AG04450 (cell line): Measurements from ENCODE around the gene SNX13. TPM values are rescaled to one million over a fixed set of nuclear protein-coding genes. Genes with fewer than 3 reads are reported as not detected.

Experiments used
- CTCF ChIA-PET: fragments of 300-600, 350-600 bp; formaldehyde crosslinking; extraction: SDS; loops from one replicate; lab custom pipeline; 2022; ENCODE audit warnings: antibody characterized with exemption, inconsistent platforms; lab: Charles Lee
- POLR2A ChIA-PET: fragments of 350-600 bp; formaldehyde crosslinking; extraction: SDS; loops from one replicate; lab custom pipeline; 2021; ENCODE audit warnings: antibody characterized with exemption, inconsistent platforms; lab: Yijun Ruan, JAX
- DNase-seq: peaks from one replicate; pipeline ENCODE4 v3.0.0-alpha.2; 2011; ENCODE audit warnings: low read depth, low spot score
- H3K27ac ChIP-seq: one replicate; pipeline ENCODE4 v1.5.1; 2012; ENCODE audit warnings: low read depth, low read length, control low read depth
- H3K27me3 ChIP-seq: one replicate; pipeline ENCODE4 v1.6.0; 2012; ENCODE audit warnings: low read length; ENCODE audit not compliant: control insufficient read depth, insufficient read depth
- H3K4me3 ChIP-seq: 2 replicates; pipeline ENCODE4 v1.5.1; 2011; ENCODE audit warnings: mild to moderate bottlenecking, low read depth, low read length, control low read depth
- H3K9me3 ChIP-seq: 2 replicates; pipeline ENCODE4 v1.5.1; 2012; ENCODE audit warnings: low read length; ENCODE audit not compliant: control insufficient read depth, insufficient read depth
- polyA plus RNA-seq: library from polyadenylated mRNA; depleted of rRNA; stranded (reverse); fragments of >200 nt; gene quantifications from 2 replicates; pipeline ENCODE4 v1.2.3, GENCODE V29; 2011
- TF ChIP-seq, protein P1 (sequence below): IDR thresholded peaks from 2 replicates; pipeline ENCODE4 v1.5.1; 2011; ENCODE audit warnings: low read depth, low read length, control low read depth, inconsistent platforms

The SNX13 gene
- polyA plus RNA-seq, 1 experiment: 28.3 TPM

DNA sequence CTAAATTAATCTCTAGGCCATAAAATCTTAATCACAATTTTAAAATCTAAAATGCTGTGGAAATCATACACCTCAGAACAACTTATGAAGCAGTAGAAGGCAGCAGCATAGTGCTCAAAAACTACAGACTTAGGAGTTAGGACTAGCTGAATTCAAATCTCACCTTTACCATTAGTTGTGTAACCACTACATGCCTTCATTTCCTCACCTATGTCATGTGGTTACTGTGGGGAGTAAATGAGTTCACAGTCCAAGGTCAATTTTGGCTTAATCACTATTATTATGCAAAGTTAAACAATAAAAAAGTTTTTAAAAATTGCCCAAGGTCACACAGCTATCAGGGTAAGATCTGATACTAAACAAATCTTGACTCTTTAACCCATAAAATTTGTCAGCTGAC lies 37.0 kb downstream of the SNX13 start:
- Histone ChIP-seq H3K9me3 (no peaks in the 10 kb centered on the region), H3K27ac (no peak overlapping the region), H3K27me3 (no peaks in the 10 kb centered on the region), H3K4me3 (no peak overlapping the region)
- ChIA-PET CTCF (no interaction called here), POLR2A (no interaction called here)
- TF ChIP-seq, protein P1, sequence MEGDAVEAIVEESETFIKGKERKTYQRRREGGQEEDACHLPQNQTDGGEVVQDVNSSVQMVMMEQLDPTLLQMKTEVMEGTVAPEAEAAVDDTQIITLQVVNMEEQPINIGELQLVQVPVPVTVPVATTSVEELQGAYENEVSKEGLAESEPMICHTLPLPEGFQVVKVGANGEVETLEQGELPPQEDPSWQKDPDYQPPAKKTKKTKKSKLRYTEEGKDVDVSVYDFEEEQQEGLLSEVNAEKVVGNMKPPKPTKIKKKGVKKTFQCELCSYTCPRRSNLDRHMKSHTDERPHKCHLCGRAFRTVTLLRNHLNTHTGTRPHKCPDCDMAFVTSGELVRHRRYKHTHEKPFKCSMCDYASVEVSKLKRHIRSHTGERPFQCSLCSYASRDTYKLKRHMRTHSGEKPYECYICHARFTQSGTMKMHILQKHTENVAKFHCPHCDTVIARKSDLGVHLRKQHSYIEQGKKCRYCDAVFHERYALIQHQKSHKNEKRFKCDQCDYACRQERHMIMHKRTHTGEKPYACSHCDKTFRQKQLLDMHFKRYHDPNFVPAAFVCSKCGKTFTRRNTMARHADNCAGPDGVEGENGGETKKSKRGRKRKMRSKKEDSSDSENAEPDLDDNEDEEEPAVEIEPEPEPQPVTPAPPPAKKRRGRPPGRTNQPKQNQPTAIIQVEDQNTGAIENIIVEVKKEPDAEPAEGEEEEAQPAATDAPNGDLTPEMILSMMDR: no peak
- DNase-seq: no peak

DNA sequence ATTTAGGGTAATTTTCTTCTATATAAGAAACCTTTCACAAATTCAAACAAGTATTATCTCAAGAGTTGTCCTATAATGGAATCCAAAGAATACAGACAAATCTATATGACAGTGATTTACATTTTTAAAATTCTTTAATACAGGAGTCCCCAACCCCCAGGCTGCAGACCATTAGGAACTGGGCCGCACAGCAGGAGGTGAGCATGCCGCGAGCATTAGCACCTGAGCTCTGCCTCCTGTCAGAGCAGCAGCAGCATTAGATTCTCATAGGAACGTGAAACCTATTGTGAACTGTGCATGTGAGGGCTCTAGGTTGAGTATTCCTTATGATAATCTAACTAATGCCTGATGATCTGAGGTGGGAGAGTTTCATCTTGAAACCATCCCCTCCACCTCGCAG lies 37.7 kb downstream of the SNX13 start:
- no peaks in the 10 kb centered on the region for H3K27me3 ChIP-seq
- POLR2A ChIA-PET: no interaction called here
- no peak overlapping the region for H3K27ac ChIP-seq
- no peak overlapping the region for H3K4me3 ChIP-seq
- CTCF ChIA-PET: no interaction called here
- DNase-seq: no peak
- TF ChIP-seq, protein P1: no peak
- no peaks in the 10 kb centered on the region for H3K9me3 ChIP-seq

DNA sequence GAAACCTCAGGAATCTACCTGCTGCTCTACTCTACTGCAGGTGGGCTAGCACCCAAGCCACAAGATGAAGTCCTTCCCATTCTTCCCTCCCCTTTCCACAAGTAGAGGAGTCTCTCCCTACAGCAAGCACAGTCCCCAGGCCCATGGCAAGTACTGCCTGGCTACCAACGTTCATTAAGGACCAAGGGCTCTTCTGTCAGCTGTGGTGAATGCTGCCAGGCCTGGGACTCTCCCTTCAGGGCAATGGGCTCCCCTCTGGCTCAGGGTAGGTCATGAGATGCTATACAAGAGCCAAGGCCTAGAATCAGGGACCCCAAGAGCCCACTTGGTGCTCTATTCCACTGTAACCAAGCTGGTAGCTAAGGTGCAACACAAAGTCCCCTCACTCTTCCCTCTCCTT lies 39.8 kb downstream of the SNX13 start:
- Histone ChIP-seq H3K27me3 (no peaks in the 10 kb centered on the region), H3K27ac (no peak overlapping the region), H3K4me3 (no peak overlapping the region), H3K9me3 (no peaks in the 10 kb centered on the region)
- TF ChIP-seq, protein P1: no peak
- ChIA-PET CTCF (no interaction called here), POLR2A (no interaction called here)
- no peak for DNase-seq

DNA sequence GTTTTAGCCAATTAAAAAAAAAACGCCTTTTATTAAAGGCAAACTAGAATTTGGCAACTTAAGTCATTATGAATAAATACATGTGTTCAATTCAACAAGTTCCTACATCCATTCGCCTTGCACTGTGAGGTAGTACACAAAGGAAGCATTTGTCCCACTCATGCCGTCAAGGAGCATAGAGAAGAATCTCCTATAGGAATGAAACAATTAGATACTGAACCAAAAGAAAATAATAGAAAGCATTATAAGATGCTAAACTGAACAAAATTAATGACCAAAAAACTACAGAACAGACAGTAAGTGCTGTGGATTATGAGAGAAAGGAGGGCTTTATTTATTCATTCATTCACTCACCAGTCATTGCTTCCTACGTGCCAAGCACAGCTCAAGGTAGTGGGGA lies 42.2 kb downstream of the SNX13 start:
- H3K4me3 ChIP-seq: no peak overlapping the region
- CTCF ChIA-PET: interaction anchor here (0.6 kb wide), 1 partner anchor 1234 kb away, joined by 4 read pairs; no protein-coding TSS in a partner anchor

DNA sequence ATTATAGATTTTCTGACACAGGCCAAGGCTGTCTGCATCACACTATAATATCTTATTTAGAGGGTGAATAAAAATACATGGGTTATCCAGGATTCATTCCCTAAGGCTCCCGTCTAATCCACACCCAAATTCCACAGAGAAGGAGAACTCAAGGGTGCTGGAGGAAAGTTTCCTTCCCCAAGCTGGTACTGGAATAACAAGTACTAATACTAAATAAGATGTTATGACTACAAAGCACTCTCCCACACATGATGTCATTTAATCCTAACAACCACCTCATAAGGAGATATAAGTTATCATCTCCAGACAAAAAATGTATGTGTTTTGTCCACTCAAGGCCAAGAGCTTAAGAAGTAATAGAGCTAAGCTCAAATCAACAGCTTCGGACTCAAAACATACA lies 53.0 kb downstream of the SNX13 start:
- no peaks in the 10 kb centered on the region for H3K27me3 ChIP-seq
- POLR2A ChIA-PET: no interaction called here
- no peak overlapping the region for H3K27ac ChIP-seq
- no peaks in the 10 kb centered on the region for H3K9me3 ChIP-seq
- TF ChIP-seq, protein P1: no peak
- no peak overlapping the region for H3K4me3 ChIP-seq
- CTCF ChIA-PET: interaction anchor here (0.5 kb wide), 1 partner anchor 1262 kb away, joined by 4 read pairs; no protein-coding TSS in a partner anchor
- DNase-seq: no peak

More for the DNA sequence above, 42.2 kb downstream of the SNX13 start:
- Histone ChIP-seq H3K27me3 (no peaks in the 10 kb centered on the region), H3K9me3 (no peaks in the 10 kb centered on the region), H3K27ac (no peak overlapping the region)
- no peak for DNase-seq
- POLR2A ChIA-PET: no interaction called here
- TF ChIP-seq, protein P1: no peak
